Esophagus muscularis mucosa (tissue), 4 donors: Measurements from ENCODE around the gene LIMK1. TPM values are rescaled to one million over a fixed set of nuclear protein-coding genes. Genes with fewer than 3 reads are reported as not detected.

Experiments
- total RNA-seq, 4 donors: library from RNA; depleted of rRNA; stranded (reverse); fragments of >200 nt; gene quantifications; one replicate each; pipeline versions ENCODE4 v1.1.0 to v1.2.1, GENCODE V29; 2016

The LIMK1 gene
- total RNA-seq, 4 donors from 2014 or later, result 10.0 to 19.3 (median 11.9) TPM

Other genes starting within 250 kb of the LIMK1 start
- 1 to 10 TPM in 3 of 4 donors, under 1 TPM in 1; 0.83 to 4.0 (median 2.8) TPM for gene METTL27, start 241.3 kb upstream of the LIMK1 start, total RNA-seq
- not detected for gene TMEM270, start 222.6 kb upstream of the LIMK1 start, total RNA-seq
- 100 to 1,000 TPM; 337 to 646 (median 447) TPM for gene ELN, start 55.6 kb upstream of the LIMK1 start, total RNA-seq
- 100 to 1,000 TPM; 212 to 351 (median 309) TPM for gene EIF4H, start 90.6 kb downstream of the LIMK1 start, total RNA-seq
- gene LAT2, start 126.2 kb downstream of the LIMK1 start, total RNA-seq, result 10 to 100 TPM in 1 of 4 donors, 1 to 10 TPM in 3; 3.1 to 11.8 (median 5.7) TPM
- gene RFC2, start 170.6 kb downstream of the LIMK1 start, total RNA-seq, result 10 to 100 TPM in 3 of 4 donors, 1 to 10 TPM in 1; 7.5 to 18.7 (median 14.9) TPM
- 10 to 100 TPM; 25.5 to 44.3 (median 37.1) TPM for gene CLIP2, start 205.6 kb downstream of the LIMK1 start, total RNA-seq